ENCODE results near the gene NDOR1.

- TF ChIP-seq EZH2 (IDR thresholded peaks at IDR 0.05; ENCODE audit: insufficient read depth, poor library complexity, severe bottlenecking) (no peak), EZH2phosphoT487 (IDR thresholded peaks at IDR 0.05; ENCODE audit: insufficient read depth, low read depth) (no peak)
Measured at GRCh38 chr9:137194909-137195308, 10.6 kb upstream of the NDOR1 start.

Data from GM23248 (cell line).